Measurements from ENCODE around the gene AZGP1. TPM values are rescaled to one million over a fixed set of nuclear protein-coding genes. Genes with fewer than 3 reads are reported as not detected.

The AZGP1 gene
- total and polyA plus RNA-seq, 11 donors, result 31.8 to 214 (median 99.1) TPM

GRCh38 chr7:100022621-100023020 lies 46.8 kb upstream of the AZGP1 start:
- H3K36me3 ChIP-seq, result peaks cover 0 to 68% (median 59%) of the 10 kb centered on the region in 9 donors
- H3K27me3 ChIP-seq, result no peaks in the 10 kb centered on the region
- H3K4me1 ChIP-seq, result peaks cover 0 to 26% (median 9%) of the 10 kb centered on the region in 12 donors
- TF ChIP-seq CTCF (IDR thresholded peaks at IDR 0.05), result no peak
- TF ChIP-seq POLR2A (IDR thresholded peaks at IDR 0.05), result no peak
- no peak for DNase-seq
- ATAC-seq, result no peak
- no peak overlapping the region for H3K27ac ChIP-seq
- no peak overlapping the region for H3K4me3 ChIP-seq
- WGBS, 4 donors, result 69 to 91% (median 83%) methylated on average over 5 of the region's 5 CpGs
- intact Hi-C loops (cut with DNase I), result no loop called here
- H3K9me3 ChIP-seq, result no peaks in the 10 kb centered on the region

GRCh38 chr7:100021297-100021696 lies 45.5 kb upstream of the AZGP1 start:
- WGBS, 4 donors, result 91 to 97% (median 95%) methylated on average over 3 of the region's 3 CpGs
- Histone ChIP-seq H3K36me3 (peaks cover 0 to 57% (median 46%) of the 10 kb centered on the region in 9 donors), H3K27ac (no peak overlapping the region), H3K4me3 (no peak overlapping the region), H3K4me1 (peaks cover 0 to 39% (median 21%) of the 10 kb centered on the region in 12 donors), H3K9me3 (no peaks in the 10 kb centered on the region), H3K27me3 (no peaks in the 10 kb centered on the region)
- intact Hi-C loops (cut with DNase I), result no loop called here
- DNase-seq (no peak), ATAC-seq (no peak)
- TF ChIP-seq POLR2A (IDR thresholded peaks at IDR 0.05) (no peak), CTCF (IDR thresholded peaks at IDR 0.05) (no peak)

GRCh38 chr7:100019908-100020307 lies 44.1 kb upstream of the AZGP1 start:
- H3K36me3 ChIP-seq, result peaks cover 0 to 43% (median 32%) of the 10 kb centered on the region in 9 donors
- no peak overlapping the region for H3K4me3 ChIP-seq
- 64 to 72% (median 67%) methylated on average over 7 of the region's 7 CpGs for WGBS, 4 donors
- intact Hi-C loops (cut with DNase I), result no loop called here
- ATAC-seq (no peak), DNase-seq (no peak)
- H3K9me3 ChIP-seq, result no peaks in the 10 kb centered on the region
- H3K27ac ChIP-seq, result peak overlapping the region in 1 of 12 donors; percentile 0
- no peak for TF ChIP-seq POLR2A (IDR thresholded peaks at IDR 0.05)
- TF ChIP-seq CTCF (IDR thresholded peaks at IDR 0.05), result no peak
- H3K27me3 ChIP-seq, result no peaks in the 10 kb centered on the region
- H3K4me1 ChIP-seq, result peaks cover 0 to 44% (median 23%) of the 10 kb centered on the region in 12 donors

GRCh38 chr7:100017875-100018274 lies 42.0 kb upstream of the AZGP1 start:
- H3K36me3 ChIP-seq, result peaks cover 0 to 23% (median 12%) of the 10 kb centered on the region in 9 donors
- no peaks in the 10 kb centered on the region for H3K27me3 ChIP-seq
- no peak for TF ChIP-seq CTCF (IDR thresholded peaks at IDR 0.05)
- no peak for TF ChIP-seq POLR2A (IDR thresholded peaks at IDR 0.05)
- no peak for DNase-seq
- peaks cover 0 to 46% (median 23%) of the 10 kb centered on the region in 12 donors for H3K4me1 ChIP-seq
- no peak for ATAC-seq
- no peak overlapping the region for H3K4me3 ChIP-seq
- intact Hi-C loops (cut with DNase I), result no loop called here
- peak overlapping the region in 1 of 12 donors; percentile 99 for H3K27ac ChIP-seq
- no peaks in the 10 kb centered on the region for H3K9me3 ChIP-seq
- WGBS, 4 donors, result 92 to 95% (median 93%) methylated on average over 5 of the region's 5 CpGs
